ENCODE results near the gene TAS2R41.

GRCh38 chr7:143449793-143450192 is 27.9 kb upstream of the TAS2R41 start:
- TF ChIP-seq CTCF (IDR thresholded peaks at IDR 0.05) = no peak
- no peak for TF ChIP-seq POLR2A (IDR thresholded peaks at IDR 0.05)
